ENCODE measurements around the gene NEK6.

- TF ChIP-seq CTCF (IDR thresholded peaks at IDR 0.05) = no peak
- no peak for TF ChIP-seq POLR2A (IDR thresholded peaks at IDR 0.05)
Measured at GRCh38 chr9:124399968-124400940, 142.5 kb downstream of the NEK6 start.
